ENCODE data around the gene RNF150.

RNF150 gene

GRCh38 chr4:141021397-141022110 lies 111.7 kb downstream of the RNF150 start:
- DNase-seq, result no peak

DNA sequence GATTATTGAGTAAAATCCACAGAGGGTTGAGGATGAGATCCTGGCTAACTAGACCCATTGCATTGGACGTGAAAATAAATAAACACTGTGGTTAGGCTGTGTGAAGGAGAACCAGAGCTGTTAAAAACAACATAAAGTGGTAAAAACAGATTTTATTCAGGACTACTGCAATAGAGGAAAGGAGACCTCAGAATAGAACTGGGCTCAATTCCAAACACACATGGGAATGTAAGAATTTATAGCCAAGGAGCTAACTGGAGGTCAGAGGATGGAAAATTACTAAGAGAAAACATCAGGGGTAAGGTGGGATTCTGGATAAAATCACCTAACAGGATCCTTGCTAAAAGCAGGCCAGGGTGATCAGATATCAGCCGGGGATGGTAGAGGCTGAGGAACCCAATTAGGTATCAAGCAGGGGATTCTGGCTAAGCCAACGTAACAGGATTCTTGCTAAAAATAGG lies 112.4 kb downstream of the RNF150 start:
- no peak for DNase-seq

DNA sequence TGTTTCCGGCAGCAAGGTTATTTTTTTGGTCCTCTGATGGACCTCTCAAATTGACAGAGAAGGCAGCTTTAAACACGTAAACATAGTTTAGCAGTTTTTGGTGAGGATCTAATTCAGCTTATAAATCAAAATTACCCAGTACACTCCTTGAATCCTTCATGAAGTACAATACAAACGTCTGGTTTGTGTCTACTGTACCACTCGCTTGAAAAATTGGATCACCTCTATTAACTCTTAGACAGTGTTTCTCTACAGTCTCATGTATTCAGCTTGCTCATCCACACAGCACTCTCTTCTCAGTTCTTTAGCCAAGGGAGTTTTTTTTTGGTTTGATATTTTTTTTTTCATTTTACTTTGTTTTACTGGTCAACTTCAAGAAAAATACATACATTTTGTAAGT lies 113.5 kb downstream of the RNF150 start:
- DNase-seq, result no peak

- DNase-seq, result no peak
Measured at GRCh38 chr4:141016117-141016798, 117.0 kb downstream of the RNF150 start.

DNA sequence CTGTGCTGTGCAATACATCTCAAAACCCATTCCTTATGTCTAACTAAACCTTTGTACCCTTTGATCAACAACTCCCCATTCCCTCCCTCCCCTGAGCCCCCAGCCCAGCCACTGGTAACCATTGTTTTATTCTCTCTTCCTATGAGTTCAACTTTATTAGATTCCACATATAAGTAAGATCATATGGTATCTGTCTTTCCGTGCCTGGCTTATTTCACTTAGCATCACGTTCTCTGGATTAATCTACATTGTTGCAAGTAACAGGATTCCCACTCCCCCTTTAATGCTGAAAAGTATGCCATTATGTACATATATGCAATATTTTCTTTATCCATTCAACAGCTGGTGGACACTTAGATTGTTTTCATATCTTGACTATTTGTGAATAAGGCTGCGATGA lies 119.4 kb downstream of the RNF150 start:
- no peak for DNase-seq

GRCh38 chr4:141011901-141012315 lies 121.4 kb downstream of the RNF150 start:
- no peak for DNase-seq

- no peak for DNase-seq
Measured at GRCh38 chr4:141009931-141010330, 123.3 kb downstream of the RNF150 start.

DNA sequence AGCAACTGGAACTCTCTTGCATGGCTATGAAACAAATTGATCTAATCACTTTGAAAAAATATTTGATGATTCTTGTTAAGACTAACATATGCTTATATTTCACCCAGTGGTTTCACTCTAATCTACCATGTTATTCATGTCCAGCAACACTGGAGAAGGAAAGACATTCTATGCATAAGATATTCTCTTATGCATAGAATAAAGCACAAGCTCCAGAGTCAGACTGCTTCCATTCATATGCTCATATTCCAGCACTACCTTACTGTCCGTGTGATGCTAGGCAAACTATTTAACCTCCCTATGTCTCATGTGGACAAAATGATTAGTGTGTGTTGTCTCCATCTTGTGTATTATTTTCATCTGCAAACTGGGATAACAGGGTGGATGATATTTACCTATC lies 124.1 kb downstream of the RNF150 start:
- no peak for DNase-seq

- no peak for DNase-seq
Measured at GRCh38 chr4:141006242-141006802, 126.9 kb downstream of the RNF150 start.

DNA sequence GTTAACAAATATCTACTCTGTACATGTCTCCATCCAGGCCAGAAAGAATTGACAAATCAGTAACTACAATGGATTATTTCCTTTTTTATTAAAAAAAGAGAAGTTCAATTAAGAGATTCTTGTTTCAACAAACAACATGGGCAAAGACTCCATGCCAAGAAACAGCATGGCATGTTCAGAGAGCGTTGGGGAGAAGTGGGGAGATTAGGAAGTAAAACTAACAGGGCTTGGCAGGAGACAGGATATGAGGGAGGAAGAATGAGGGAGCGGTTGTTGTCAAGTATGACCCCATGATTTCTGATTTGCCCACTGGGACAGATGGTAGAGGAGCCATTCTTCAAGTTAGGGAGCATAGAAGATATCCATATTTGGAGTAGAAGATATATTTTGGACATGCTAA lies 128.4 kb downstream of the RNF150 start:
- no peak for DNase-seq

GRCh38 chr4:141003193-141003592 lies 130.1 kb downstream of the RNF150 start:
- no peak for DNase-seq

- no peak for DNase-seq
Measured at GRCh38 chr4:141002323-141002805, 130.9 kb downstream of the RNF150 start.

DNA sequence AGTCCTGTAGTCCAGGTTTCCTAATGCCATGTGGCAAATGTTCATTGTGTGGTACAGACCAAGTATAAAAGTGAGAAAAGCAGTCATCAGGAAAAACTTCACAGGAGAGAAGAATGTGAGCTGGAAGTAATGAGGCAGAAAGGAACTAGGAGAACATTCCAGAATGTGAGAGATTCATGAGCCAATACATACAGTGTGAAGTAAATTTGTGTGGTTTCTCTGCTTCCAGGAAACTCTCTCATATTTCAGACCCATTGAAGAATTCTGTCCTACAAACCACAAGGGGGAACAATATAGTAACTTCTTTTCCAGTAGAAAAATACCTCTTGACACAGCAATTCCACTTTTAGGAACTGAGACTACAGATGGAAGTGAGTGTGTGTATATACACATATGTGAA lies 136.5 kb downstream of the RNF150 start:
- DNase-seq, result no peak

GRCh38 chr4:140995058-140995457 lies 138.2 kb downstream of the RNF150 start:
- DNase-seq, result no peak

DNA sequence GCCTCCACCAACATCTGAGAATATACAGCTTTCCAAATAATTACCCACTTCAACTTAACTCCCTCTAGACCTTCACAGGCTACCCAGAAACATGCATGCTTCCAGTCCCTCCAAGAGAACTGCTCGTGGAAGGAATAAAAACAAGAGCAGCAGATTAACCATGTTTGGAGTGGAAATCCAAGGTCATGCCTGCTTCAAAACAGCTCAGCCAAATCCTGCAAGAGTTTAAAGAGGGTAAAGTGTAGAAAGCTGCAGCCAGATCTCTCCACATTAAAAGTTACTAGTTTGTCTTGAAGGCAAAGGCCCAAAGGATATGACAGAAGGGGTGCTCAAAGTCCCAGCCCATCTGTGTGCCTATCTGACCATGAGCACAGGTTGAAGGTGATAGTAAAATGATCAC lies 139.3 kb downstream of the RNF150 start:
- no peak for DNase-seq

GRCh38 chr4:140993370-140993769 lies 139.9 kb downstream of the RNF150 start:
- no peak for DNase-seq

- DNase-seq, result no peak
Measured at GRCh38 chr4:140989944-140990343, 143.3 kb downstream of the RNF150 start.

- DNase-seq, result no peak
Measured at GRCh38 chr4:140986045-140986444, 147.2 kb downstream of the RNF150 start.

DNA sequence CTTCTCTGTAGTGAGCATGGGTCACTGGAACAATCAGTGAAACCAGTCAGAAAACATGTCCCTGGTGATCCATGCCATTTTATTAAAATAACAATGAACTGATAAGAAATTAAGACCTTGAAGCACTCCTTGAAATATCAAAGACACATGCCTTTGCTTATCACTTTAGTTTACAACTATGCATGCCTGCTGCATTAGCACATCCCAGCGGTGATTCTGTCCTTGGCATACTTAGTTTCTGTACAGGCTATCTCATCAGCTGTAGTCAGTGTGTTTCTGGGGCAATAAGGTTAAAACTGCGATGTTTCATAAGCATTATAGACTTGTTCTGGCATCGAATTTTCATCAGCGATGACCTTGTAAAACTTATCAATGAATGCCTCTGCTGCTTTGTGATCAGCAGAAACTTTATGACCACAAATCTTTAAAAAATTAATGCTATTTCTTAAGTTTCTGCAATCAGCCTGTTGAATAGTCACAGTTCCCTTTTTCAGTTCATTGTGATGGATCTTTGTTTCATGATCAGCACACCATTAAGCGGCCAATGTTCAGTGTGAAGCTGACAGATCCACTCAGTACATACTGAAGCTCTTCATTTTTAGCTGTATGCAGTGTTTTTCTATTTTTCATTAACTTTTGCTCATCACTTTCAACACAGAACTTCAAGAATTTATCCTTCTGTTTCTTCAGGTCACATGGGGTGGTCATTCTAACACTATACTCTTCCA lies 150.5 kb downstream of the RNF150 start:
- no peak for DNase-seq

- DNase-seq, result no peak
Measured at GRCh38 chr4:140980426-140981200, 152.7 kb downstream of the RNF150 start.

DNA sequence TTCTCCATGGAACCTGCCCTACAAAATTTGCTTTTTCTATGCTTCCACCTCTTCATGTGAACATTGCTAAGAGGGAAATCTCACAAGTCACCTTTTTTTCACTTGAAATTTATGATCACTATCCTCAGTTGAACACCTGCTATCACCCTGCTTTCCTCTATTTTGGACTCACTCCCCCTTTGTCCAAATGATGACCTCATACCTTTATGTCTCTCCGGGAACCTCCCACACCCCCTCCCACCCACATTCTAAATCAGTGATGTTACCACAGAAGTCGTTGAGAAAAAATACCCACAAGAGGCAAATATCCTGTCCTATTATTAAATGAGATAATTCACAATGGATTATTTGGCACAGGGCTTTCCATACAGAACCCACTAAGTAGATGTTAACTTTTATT lies 156.5 kb downstream of the RNF150 start:
- DNase-seq, result no peak

DNA sequence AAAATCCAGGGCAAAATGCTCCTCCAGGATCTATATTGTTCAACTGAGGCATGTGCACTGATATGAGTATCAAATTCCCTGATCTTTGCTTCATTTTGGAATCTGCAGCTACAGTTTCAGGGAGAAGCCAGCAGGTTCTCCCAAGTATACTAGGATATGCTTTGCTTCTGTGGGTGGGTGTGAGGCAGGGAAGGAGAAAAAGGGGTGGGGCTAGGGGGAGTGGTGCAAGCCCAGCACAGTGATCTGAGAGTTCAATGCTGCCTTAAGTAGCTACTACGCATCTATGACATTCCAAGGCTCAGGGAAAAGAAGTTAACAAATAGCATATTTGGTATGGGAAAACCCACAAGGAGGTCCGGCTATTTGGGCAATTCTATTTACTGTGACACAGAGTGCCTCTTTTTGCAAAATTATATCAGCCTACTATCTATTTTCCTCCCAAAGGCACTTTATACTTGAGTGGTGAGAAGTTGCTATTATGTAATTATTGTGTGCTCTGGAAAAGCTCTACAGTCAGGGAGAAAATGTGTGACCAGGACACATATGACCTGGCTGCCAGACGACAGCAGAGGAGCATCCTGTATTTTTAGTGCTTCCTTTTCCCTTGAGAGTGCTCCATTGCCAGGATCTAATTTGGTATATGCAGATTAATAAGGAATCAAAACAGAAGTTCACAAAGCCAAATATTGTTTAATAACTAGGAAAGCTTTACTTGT lies 162.0 kb downstream of the RNF150 start:
- no peak for DNase-seq
